MCF 10A (cell line): ENCODE data around the gene PROSER2. TPM values are rescaled to one million over a fixed set of nuclear protein-coding genes. Genes with fewer than 3 reads are reported as not detected.

Experiments
- BruUV-seq: library from RNA; stranded (reverse); fragments of 400-500 nt; replicated peaks from 2 replicates; lab custom pipeline; 2021; lab: Mats Ljungman, UMichigan
- CTCF ChIA-PET: fragments of 300-600 bp; sonication (Branson Sonifier 250); formaldehyde crosslinking; extraction: SDS; loops from one replicate; lab custom pipeline; 2021; ENCODE audit warnings: antibody characterized with exemption, inconsistent platforms; lab: Yijun Ruan, JAX
- POLR2A ChIA-PET: fragments of 300-600, 350-650 bp; sonication (Branson Sonifier 250); formaldehyde crosslinking; extraction: SDS; loops from one replicate; lab custom pipeline; 2020; ENCODE audit warnings: antibody characterized with exemption, inconsistent platforms; lab: Yijun Ruan, JAX
- DNase-seq: peaks from one replicate; pipeline ENCODE4 v3.0.0-alpha.2; 2018; ENCODE audit not compliant: unreplicated experiment
- H3K27ac Mint-ChIP-seq: one replicate; pipeline ENCODE4 v1.8.0; 2022; ENCODE audit warnings: mild to moderate bottlenecking, low read depth, mixed read lengths; ENCODE audit not compliant: unreplicated experiment
- H3K27me3 Mint-ChIP-seq: one replicate; pipeline ENCODE4 v1.8.0; 2022; ENCODE audit warnings: mixed read lengths; ENCODE audit not compliant: insufficient read depth, unreplicated experiment
- H3K36me3 Mint-ChIP-seq: one replicate; pipeline ENCODE4 v1.8.0; 2022; ENCODE audit warnings: mild to moderate bottlenecking, moderate library complexity, mixed read lengths; ENCODE audit not compliant: insufficient read depth, unreplicated experiment
- H3K4me1 Mint-ChIP-seq: one replicate; pipeline ENCODE4 v1.8.0; 2022; ENCODE audit warnings: mixed read lengths; ENCODE audit not compliant: insufficient read depth, unreplicated experiment
- H3K4me3 Mint-ChIP-seq: one replicate; pipeline ENCODE4 v1.8.0; 2022; ENCODE audit warnings: mild to moderate bottlenecking, moderate library complexity, mixed read lengths; ENCODE audit not compliant: unreplicated experiment
- H3K9me3 Mint-ChIP-seq: one replicate; pipeline ENCODE4 v1.8.0; 2022; ENCODE audit warnings: mixed read lengths; ENCODE audit not compliant: unreplicated experiment
- CTCF ChIP-seq: fragments of 200-600 bp; IDR thresholded peaks from one replicate; pipeline ENCODE4 v1.8.0; 2022; ENCODE audit warnings: antibody characterized with exemption, mild to moderate bottlenecking; ENCODE audit not compliant: unreplicated experiment
- intact Hi-C: fragments of 100-400 bp; cut with micrococcal nuclease; formaldehyde crosslinking; loops from 2 replicates; pipeline ENCODE4 v1.14.1; 2022
- total RNA-seq: library from RNA; stranded (reverse); gene quantifications from 2 replicates; pipeline ENCODE4 v1.2.3, GENCODE V29; 2022

The PROSER2 gene
- total RNA-seq, 1 experiment from 2014 or later = 58.0 TPM

GRCh38 chr10:11894381-11895107, 71.4 kb downstream of the PROSER2 start:
- no peaks in the 10 kb centered on the region for H3K9me3 Mint-ChIP-seq
- no TSS peak for BruUV-seq
- peaks cover 21% of the 10 kb centered on the region for H3K4me1 Mint-ChIP-seq
- DNase-seq = no peak
- no peak for TF ChIP-seq CTCF
- no peak overlapping the region for H3K4me3 Mint-ChIP-seq
- ChIA-PET CTCF (interaction anchor here (0.6 kb wide), 1 partner anchor 15 kb away, joined by 5 read pairs; no protein-coding TSS in a partner anchor), POLR2A (no interaction called here)
- no peaks in the 10 kb centered on the region for H3K27me3 Mint-ChIP-seq
- intact Hi-C loops = no loop called here
- H3K27ac Mint-ChIP-seq = no peak overlapping the region
- no peaks in the 10 kb centered on the region for H3K36me3 Mint-ChIP-seq

- H3K4me1 Mint-ChIP-seq = peaks cover 21% of the 10 kb centered on the region
- POLR2A ChIA-PET = no interaction called here
- H3K27ac Mint-ChIP-seq = no peak overlapping the region
- CTCF ChIA-PET = no interaction called here
- TF ChIP-seq CTCF = no peak
- H3K36me3 Mint-ChIP-seq = no peaks in the 10 kb centered on the region
- H3K4me3 Mint-ChIP-seq = no peak overlapping the region
- intact Hi-C loops = no loop called here
- no peaks in the 10 kb centered on the region for H3K27me3 Mint-ChIP-seq
- no peak for DNase-seq
- no peaks in the 10 kb centered on the region for H3K9me3 Mint-ChIP-seq
- no TSS peak for BruUV-seq
Observed at GRCh38 chr10:11895108-11895466, 71.9 kb downstream of the PROSER2 start.

GRCh38 chr10:11895598-11895997, 72.4 kb downstream of the PROSER2 start:
- Mint-ChIP-seq H3K4me1 (peaks cover 21% of the 10 kb centered on the region), H3K4me3 (no peak overlapping the region), H3K9me3 (no peaks in the 10 kb centered on the region), H3K36me3 (no peaks in the 10 kb centered on the region), H3K27me3 (no peaks in the 10 kb centered on the region), H3K27ac (no peak overlapping the region)
- intact Hi-C loops = no loop called here
- DNase-seq = no peak
- TF ChIP-seq CTCF = no peak
- BruUV-seq = no TSS peak
- ChIA-PET CTCF (no interaction called here), POLR2A (interaction anchor here (1.0 kb wide), 1 partner anchor 9 kb away, joined by 3 read pairs; no protein-coding TSS in a partner anchor)

GRCh38 chr10:11896549-11897200, 73.5 kb downstream of the PROSER2 start:
- ChIA-PET POLR2A (interaction anchor here (1.0 to 2.3 kb wide), 4 partner anchors 11 to 21 kb away, joined by 3 to 15 read pairs (median 5); no protein-coding TSS in a partner anchor), CTCF (interaction anchor here (0.6 to 1.1 kb wide), 3 partner anchors 9 to 12 kb away, joined by 3 read pairs; no protein-coding TSS in a partner anchor)
- peaks cover 21% of the 10 kb centered on the region for H3K4me1 Mint-ChIP-seq
- no peak for DNase-seq
- no peaks in the 10 kb centered on the region for H3K27me3 Mint-ChIP-seq
- intact Hi-C loops = no loop called here
- H3K4me3 Mint-ChIP-seq = no peak overlapping the region
- H3K36me3 Mint-ChIP-seq = no peaks in the 10 kb centered on the region
- no peaks in the 10 kb centered on the region for H3K9me3 Mint-ChIP-seq
- H3K27ac Mint-ChIP-seq = peak overlapping the region; percentile 86
- BruUV-seq = no TSS peak
- no peak for TF ChIP-seq CTCF
